GM12878 (cell line): ENCODE measurements around the gene CASR. TPM values are rescaled to one million over a fixed set of nuclear protein-coding genes. Genes with fewer than 3 reads are reported as not detected.

Experiments used
- ATAC-seq: fragments of 200-7000 bp; cut with Tn5 transposase; 3 replicates; pipeline ENCODE4 v1.9.1; 2020; ENCODE audit warnings: mild to moderate bottlenecking, moderate library complexity
- BruUV-seq: library from RNA; stranded (reverse); fragments of 400-500 nt; replicated peaks from 2 replicates; lab custom pipeline; 2021; lab: Mats Ljungman, UMichigan
- CTCF ChIA-PET: fragments of 300-600 bp; sonication (Branson Sonifier 250); formaldehyde crosslinking; extraction: SDS; loops from one replicate; lab custom pipeline; 2021; ENCODE audit warnings: inconsistent platforms; lab: Yijun Ruan, JAX
- POLR2A ChIA-PET: fragments of 350-600 bp; formaldehyde crosslinking; extraction: SDS; loops from one replicate; lab custom pipeline; 2021; ENCODE audit warnings: inconsistent platforms; lab: Charles Lee
- RAD21 ChIA-PET: fragments of 300-600 bp; sonication (Branson Sonifier 250); formaldehyde crosslinking; loops from one replicate; lab custom pipeline; 2023; ENCODE audit warnings: antibody characterized with exemption; ENCODE audit not compliant: unreplicated experiment; lab: Charles Lee
- SMC1A ChIA-PET: fragments of 300-600 bp; sonication (Branson Sonifier 250); formaldehyde crosslinking; loops from one replicate; lab custom pipeline; 2023; ENCODE audit not compliant: unreplicated experiment, uncharacterized antibody; lab: Charles Lee
- DNase-seq: peaks from one replicate; pipeline ENCODE4 v3.0.0-alpha.2; 2011; ENCODE audit warnings: low read depth, low spot score
- FAIRE-seq: peaks from 3 replicates; lab custom pipeline; 2011; peaks lifted over from hg19 to GRCh38; lab: Jason Lieb, UNC
- H2AFZ ChIP-seq: 2 replicates; pipeline ENCODE4 v1.6.0; 2011; ENCODE audit warnings: low read depth, low read length, control low read depth; ENCODE audit not compliant: control insufficient read depth
- H3K27ac ChIP-seq: 2 replicates; pipeline ENCODE4 v1.5.1; 2011; ENCODE audit warnings: control low read depth; ENCODE audit not compliant: control insufficient read depth, insufficient read depth
- H3K27me3 ChIP-seq, 2 experiments: replicated peaks in 1 of 2; 2 replicates each; pipeline versions ENCODE4 v1.6.0 to v1.6.1; 2011; ENCODE audit warnings: low read length in 1 of 2; ENCODE audit not compliant: control insufficient read depth in 2 of 2, insufficient read depth in 2 of 2
- H3K36me3 ChIP-seq, 2 experiments: 2 replicates each; pipeline ENCODE4 v1.5.1; 2011; ENCODE audit warnings: low read length in 1 of 2; ENCODE audit not compliant: control insufficient read depth in 2 of 2, insufficient read depth in 2 of 2
- H3K4me1 ChIP-seq: 2 replicates; pipeline ENCODE4 v1.6.1; 2011; ENCODE audit warnings: mild to moderate bottlenecking, low read length, moderate library complexity, mixed read lengths; ENCODE audit not compliant: control insufficient read depth, insufficient read depth
- H3K4me2 ChIP-seq: 2 replicates; pipeline ENCODE4 v1.6.0; 2011; ENCODE audit warnings: control low read depth; ENCODE audit not compliant: control insufficient read depth, insufficient read depth
- H3K4me3 ChIP-seq: fragments of 200-600 bp; sonication (generic); 2 replicates; pipeline ENCODE4 v1.5.1; 2016
- H3K79me2 ChIP-seq: 2 replicates; pipeline ENCODE4 v1.6.0; 2011; ENCODE audit warnings: low read length; ENCODE audit not compliant: control insufficient read depth, insufficient read depth
- H3K9ac ChIP-seq: 2 replicates; pipeline ENCODE4 v1.8.0; 2011; ENCODE audit warnings: low read length, control low read depth, mixed read lengths; ENCODE audit not compliant: control insufficient read depth, insufficient read depth
- H3K9me3 ChIP-seq: replicated peaks from 3 replicates; pipeline ENCODE4 v1.5.1; 2011; ENCODE audit warnings: mild to moderate bottlenecking, low read length; ENCODE audit not compliant: control insufficient read depth, insufficient read depth
- H4K20me1 ChIP-seq: 2 replicates; pipeline ENCODE4 v1.6.0; 2011; ENCODE audit not compliant: control insufficient read depth, insufficient read depth
- BCL11A ChIP-seq: IDR thresholded peaks from 2 replicates; pipeline ENCODE4 v1.6.1; 2011; ENCODE audit warnings: low read depth, low read length
- BMI1 ChIP-seq: fragments of 450-650 bp; IDR thresholded peaks from 2 replicates; pipeline ENCODE4 v1.6.1; 2016; ENCODE audit warnings: mild to moderate bottlenecking, moderate library complexity, borderline replicate concordance
- CTCF ChIP-seq, 3 experiments: IDR thresholded peaks in 2 of 3; conservative IDR thresholded peaks in 1 of 3; 2 replicates each; pipeline ENCODE4 v1.5.1; 2011; ENCODE audit warnings: low read depth in 3 of 3, low read length in 3 of 3, mild to moderate bottlenecking in 3 of 3, control low read depth in 2 of 3, moderate library complexity in 2 of 3, inconsistent platforms in 1 of 3, mixed read lengths in 1 of 3; ENCODE audit not compliant: control insufficient read depth in 2 of 3, insufficient read depth in 1 of 3; ENCODE audit errors: extremely low read depth in 1 of 3
- GABPA ChIP-seq: IDR thresholded peaks from 2 replicates; pipeline ENCODE4 v1.6.1; 2014; ENCODE audit warnings: antibody characterized with exemption, low read depth, mild to moderate bottlenecking, inconsistent platforms
- HDGF ChIP-seq: fragments of 450-650 bp; IDR thresholded peaks from 2 replicates; pipeline ENCODE4 v1.6.1; 2016; ENCODE audit warnings: antibody characterized with exemption
- JUND ChIP-seq: IDR thresholded peaks from 2 replicates; pipeline ENCODE4 v1.6.1; 2012; ENCODE audit warnings: low read depth, mild to moderate bottlenecking, low read length, improper control_type of control experiment, moderate library complexity
- KLF5 ChIP-seq: fragments of 450-650 bp; IDR thresholded peaks from 2 replicates; pipeline ENCODE4 v1.6.1; 2014; ENCODE audit warnings: mild to moderate bottlenecking; ENCODE audit not compliant: partially characterized antibody
- NFYA ChIP-seq: IDR thresholded peaks from 2 replicates; pipeline ENCODE4 v1.6.1; 2011; ENCODE audit warnings: low read depth, mild to moderate bottlenecking, low read length, improper control_type of control experiment, borderline replicate concordance
- RBBP5 ChIP-seq: fragments of 200-600 bp; sonication (generic); conservative IDR thresholded peaks from 2 replicates; pipeline ENCODE4 v1.6.1; 2016
- RFX5 ChIP-seq: IDR thresholded peaks from 2 replicates; pipeline ENCODE4 v1.6.1; 2011; ENCODE audit warnings: low read depth, low read length, improper control_type of control experiment
- ZBTB4 ChIP-seq: fragments of 450-650 bp; formaldehyde crosslinking; IDR thresholded peaks from 2 replicates; pipeline ENCODE4 v1.4.0; 2022; ENCODE audit warnings: mild to moderate bottlenecking, moderate library complexity
- ZSCAN29 ChIP-seq: fragments of 450-650 bp; IDR thresholded peaks from 2 replicates; pipeline ENCODE4 v1.6.1; 2017; ENCODE audit warnings: mild to moderate bottlenecking, moderate library complexity
- WGBS: methylation state at CpG from one replicate; pipeline ENCODE4 v1.1.6; 2016; ENCODE audit warnings: low lambda C conversion rate; ENCODE audit not compliant: insufficient replicate concordance, insufficient coverage; ENCODE audit errors: missing lambda C conversion rate; 5-methylcytosine and 5-hydroxymethylcytosine counted together
- in situ Hi-C: fragments of 300-500 bp; cut with MboI; formaldehyde crosslinking; loops from 9 replicates; pipeline ENCODE4 v1.14.3; 2018; ENCODE audit warnings: mixed read lengths
- intact Hi-C: fragments of 100-400 bp; cut with micrococcal nuclease; formaldehyde crosslinking; loops from one replicate; pipeline ENCODE4 v1.14.2; 2022; ENCODE audit not compliant: unreplicated experiment
- polyA plus RNA-seq, 11 experiments: library from polyadenylated mRNA; depleted of rRNA in 4 of 11; unstranded in 6 of 11; stranded (reverse) in 5 of 11; fragments of >200 nt; fragmentation: Nextera tagmentation in 4 of 11; fragmentation: Illumina TruSeq in 1 of 11; extraction: Ambion mirVana in 4 of 11; extraction: Trizol in 1 of 11; gene quantifications; 1 replicate in 1 of 11; 2 replicates in 10 of 11; pipeline versions ENCODE4 v1.2.1 to v1.2.3, GENCODE V29; 2011 to 2016; ENCODE audit warnings: inconsistent platforms in 2 of 11, missing spikeins in 2 of 11, low read depth in 1 of 11
- total RNA-seq, 4 experiments: library from RNA; depleted of rRNA in 3 of 4; stranded (reverse); fragments of >200 nt in 3 of 4; fragmentation: Illumina TruSeq in 1 of 4; extraction: Trizol in 1 of 4; gene quantifications; 2 replicates each; pipeline versions ENCODE4 v1.2.1 to v1.2.3, GENCODE V29; 2013 to 2021

Gene CASR
- total and polyA plus RNA-seq, 10 of the 15 experiments (the other 5 are each of a cell fraction or from before 2014, with no cell fraction given) = 0.04 to 0.37 (median 0.11) TPM

GRCh38 chr3:122253581-122253980 is 70.1 kb downstream of the CASR start:
- WGBS = 91% methylated on average over 1 of the region's 1 CpG
- no peak overlapping the region for H3K4me3 ChIP-seq
- H3K4me2 ChIP-seq = no peak overlapping the region
- H3K4me1 ChIP-seq = peaks cover 12% of the 10 kb centered on the region
- SMC1A ChIA-PET = interaction anchor here (0.8 to 15.2 kb wide), 13 partner anchors 9 to 705 kb away, joined by 3 to 590 read pairs (median 3); partner anchors contain the start of gene FAM162A
- H4K20me1 ChIP-seq = no peaks in the 10 kb centered on the region
- H2AFZ ChIP-seq = no peak overlapping the region
- in situ Hi-C loops = no loop called here
- RAD21 ChIA-PET = interaction anchor here (0.9 to 15.8 kb wide), 7 partner anchors 13 to 172 kb away, joined by 3 to 441 read pairs (median 6); no protein-coding TSS in a partner anchor
- FAIRE-seq = no peak
- no peaks in the 10 kb centered on the region for H3K36me3 ChIP-seq
- H3K79me2 ChIP-seq = no peaks in the 10 kb centered on the region
- TF ChIP-seq BCL11A (no peak), KLF5 (no peak), RFX5 (no peak), ZSCAN29 (no peak), ZBTB4 (CRISPR knock-in tag) (no peak), HDGF (no peak), NFYA (no peak), JUND (no peak), CTCF (IDR thresholded peaks at IDR 0.05 in 2 of 3, conservative IDR thresholded peaks at IDR 0.05 in 1 of 3; ENCODE audit: control insufficient read depth in 2 of 3, extremely low read depth in 1 of 3, insufficient read depth in 1 of 3, low read depth in 3 of 3, low read length in 3 of 3) (no peak), RBBP5 (no peak), BMI1 (no peak), GABPA (no peak)
- TF ChIP-seq, all 136 proteins: peak for 0
- Histone ChIP-seq H3K27ac (no peak overlapping the region), H3K27me3 (no peaks in the 10 kb centered on the region), H3K9ac (no peak overlapping the region), H3K9me3 (no peaks in the 10 kb centered on the region)
- no TSS peak for BruUV-seq
- intact Hi-C loops = loop anchor here (10.0 kb wide), 1 partner anchor 419 kb away; the partner anchor contains the start of genes EAF2 and IQCB1
- DNase-seq (no peak), ATAC-seq (no peak)
- POLR2A ChIA-PET = interaction anchor here (0.7 to 15.0 kb wide), 2 partner anchors 148 to 159 kb away, joined by 3 to 178 read pairs; no protein-coding TSS in a partner anchor
- CTCF ChIA-PET = interaction anchor here (0.7 to 8.8 kb wide), 7 partner anchors 9 to 151 kb away, joined by 3 to 237 read pairs (median 4); no protein-coding TSS in a partner anchor
